Osteoblast (primary cell): ENCODE results near the gene COL4A2. TPM values are rescaled to one million over a fixed set of nuclear protein-coding genes. Genes with fewer than 3 reads are reported as not detected.

Experiments
- DNase-seq: peaks from one replicate; pipeline ENCODE4 v3.0.0; 2011; ENCODE audit warnings: low spot score, mixed read lengths; ENCODE audit not compliant: insufficient read length; ENCODE audit errors: missing footprints
- H2AFZ ChIP-seq: 2 replicates; pipeline ENCODE4 v1.6.0; 2011; ENCODE audit warnings: mild to moderate bottlenecking, low read length
- H3K27ac ChIP-seq: 2 replicates; pipeline ENCODE4 v1.5.1; 2011; ENCODE audit warnings: mild to moderate bottlenecking, low read depth, low read length, moderate library complexity
- H3K27me3 ChIP-seq: 2 replicates; pipeline ENCODE4 v1.6.0; 2012; ENCODE audit warnings: mild to moderate bottlenecking, control low read depth, inconsistent platforms, low read length, moderate library complexity; ENCODE audit not compliant: insufficient read depth
- H3K36me3 ChIP-seq: 2 replicates; pipeline ENCODE4 v1.5.1; 2011; ENCODE audit warnings: mild to moderate bottlenecking, low read length, control low read depth, moderate library complexity; ENCODE audit not compliant: insufficient read depth
- H3K4me1 ChIP-seq: 2 replicates; pipeline ENCODE4 v1.5.1; 2011; ENCODE audit warnings: mild to moderate bottlenecking, low read length, control low read depth, moderate library complexity; ENCODE audit not compliant: insufficient read depth
- H3K4me2 ChIP-seq: 2 replicates; pipeline ENCODE4 v1.6.0; 2011; ENCODE audit warnings: mild to moderate bottlenecking, low read length; ENCODE audit not compliant: insufficient read depth
- H3K4me3 ChIP-seq: fragments of 200-600 bp; sonication (generic); 3 replicates; pipeline ENCODE4 v1.5.1; 2012; ENCODE audit warnings: mild to moderate bottlenecking, low read length, inconsistent platforms; ENCODE audit not compliant: insufficient read depth
- H3K79me2 ChIP-seq: 2 replicates; pipeline ENCODE4 v1.6.0; 2012; ENCODE audit warnings: mild to moderate bottlenecking, low read length, control low read depth, inconsistent platforms; ENCODE audit not compliant: insufficient read depth
- H3K9me3 ChIP-seq: 2 replicates; pipeline ENCODE4 v1.5.1; 2011; ENCODE audit warnings: low read depth, low read length, control low read depth
- H4K20me1 ChIP-seq: 2 replicates; pipeline ENCODE4 v1.6.0; 2012; ENCODE audit warnings: mild to moderate bottlenecking, low read length, control low read depth; ENCODE audit not compliant: insufficient read depth
- CTCF ChIP-seq: IDR thresholded peaks from 2 replicates; pipeline ENCODE4 v1.5.1; 2011; ENCODE audit warnings: mild to moderate bottlenecking, low read depth, low read length, moderate library complexity; ENCODE audit errors: extremely low read depth
- total RNA-seq: library from RNA; depleted of rRNA; stranded (reverse); fragments of >200 nt; gene quantifications from 2 replicates; pipeline ENCODE4 v1.2.3, GENCODE V29; 2012

COL4A2 gene
- total RNA-seq, 1 donor: 267 TPM

GRCh38 chr13:110285991-110286832 lies 20.9 kb upstream of the COL4A2 start:
- H3K4me3 ChIP-seq: no peak overlapping the region
- peaks cover 69% of the 10 kb centered on the region for H4K20me1 ChIP-seq
- H2AFZ ChIP-seq: no peak overlapping the region
- peaks cover 28% of the 10 kb centered on the region for H3K4me1 ChIP-seq
- H3K4me2 ChIP-seq: no peak overlapping the region
- no peaks in the 10 kb centered on the region for H3K9me3 ChIP-seq
- H3K27ac ChIP-seq: no peak overlapping the region
- H3K36me3 ChIP-seq: peaks cover 34% of the 10 kb centered on the region
- H3K79me2 ChIP-seq: peaks cover 54% of the 10 kb centered on the region
- H3K27me3 ChIP-seq: no peaks in the 10 kb centered on the region
- no peak for TF ChIP-seq CTCF
- no peak for DNase-seq

- no peak for TF ChIP-seq CTCF
- no peak overlapping the region for H2AFZ ChIP-seq
- H3K27me3 ChIP-seq: no peaks in the 10 kb centered on the region
- H3K27ac ChIP-seq: no peak overlapping the region
- peaks cover 35% of the 10 kb centered on the region for H3K36me3 ChIP-seq
- no peak overlapping the region for H3K4me2 ChIP-seq
- DNase-seq: no peak
- H3K9me3 ChIP-seq: no peaks in the 10 kb centered on the region
- H4K20me1 ChIP-seq: peaks cover 72% of the 10 kb centered on the region
- peaks cover 28% of the 10 kb centered on the region for H3K4me1 ChIP-seq
- H3K79me2 ChIP-seq: peaks cover 52% of the 10 kb centered on the region
- H3K4me3 ChIP-seq: no peak overlapping the region
These were observed 20.0 kb upstream of the COL4A2 start for GRCh38 chr13:110286833-110287819.

- H3K4me3 ChIP-seq: no peak overlapping the region
- no peak overlapping the region for H2AFZ ChIP-seq
- H4K20me1 ChIP-seq: peaks cover 71% of the 10 kb centered on the region
- H3K4me1 ChIP-seq: peaks cover 19% of the 10 kb centered on the region
- no peak for DNase-seq
- H3K79me2 ChIP-seq: peaks cover 50% of the 10 kb centered on the region
- H3K27me3 ChIP-seq: no peaks in the 10 kb centered on the region
- H3K36me3 ChIP-seq: peaks cover 31% of the 10 kb centered on the region
- H3K27ac ChIP-seq: no peak overlapping the region
- H3K4me2 ChIP-seq: no peak overlapping the region
- TF ChIP-seq CTCF: no peak
- H3K9me3 ChIP-seq: no peaks in the 10 kb centered on the region
These were observed 17.9 kb upstream of the COL4A2 start for GRCh38 chr13:110289174-110289573.
